Activated T-helper 2 cell treated with anti-CD3 and anti-CD28 coated beads, Interferon-gamma antibody, Interleukin-2, Interleukin-4, amounts not matched to agents 10 μg/mL and 5 μg/mL and 100 μg/mL, durations not matched to agents 14 hours and 24 hours and 36 hours (primary cell): ENCODE measurements around the gene DLGAP1. TPM values are rescaled to one million over a fixed set of nuclear protein-coding genes. Genes with fewer than 3 reads are reported as not detected.

Source experiments
- DNase-seq: peaks from one replicate; pipeline ENCODE4 v3.0.0; 2021; ENCODE audit warnings: low spot score
- H3K27ac Mint-ChIP-seq: one replicate; pipeline ENCODE4 v1.8.0; 2021; ENCODE audit warnings: mixed read lengths
- H3K27me3 Mint-ChIP-seq: one replicate; pipeline ENCODE4 v1.8.0; 2021; ENCODE audit warnings: low read depth, mixed read lengths
- H3K36me3 Mint-ChIP-seq: one replicate; pipeline ENCODE4 v1.8.0; 2021; ENCODE audit warnings: low read depth, mixed read lengths
- H3K4me1 Mint-ChIP-seq: one replicate; pipeline ENCODE4 v1.8.0; 2021; ENCODE audit warnings: low read depth, mixed read lengths
- H3K4me3 Mint-ChIP-seq: one replicate; pipeline ENCODE4 v1.8.0; 2021; ENCODE audit warnings: low read depth, mild to moderate bottlenecking, moderate library complexity, mixed read lengths
- H3K9me3 Mint-ChIP-seq: one replicate; pipeline ENCODE4 v1.8.0; 2021; ENCODE audit warnings: mixed read lengths
- intact Hi-C: fragments of 100-400 bp; cut with micrococcal nuclease; formaldehyde crosslinking; loops from one replicate; pipeline ENCODE4 v1.15.1; 2023
- total RNA-seq: library from RNA; stranded (reverse); gene quantifications from 2 replicates; pipeline ENCODE4 v1.2.3, GENCODE V29; 2022

DLGAP1 gene
- total RNA-seq, 1 donor from 2014 or later: not detected

- intact Hi-C loops: loop anchor here (1.0 to 2.0 kb wide), 2 partner anchors 9 to 18 kb away; no protein-coding TSS in a partner anchor
- Mint-ChIP-seq H3K9me3 (no peaks in the 10 kb centered on the region), H3K36me3 (no peaks in the 10 kb centered on the region), H3K4me3 (no peak overlapping the region), H3K27me3 (no peaks in the 10 kb centered on the region), H3K27ac (peak overlapping the region; percentile 21), H3K4me1 (peaks cover 23% of the 10 kb centered on the region)
- no peak for DNase-seq
Observed at GRCh38 chr18:3634250-3634939, 820.7 kb downstream of the DLGAP1 start.

GRCh38 chr18:3631887-3632286, 823.2 kb downstream of the DLGAP1 start:
- Mint-ChIP-seq H3K4me3 (no peak overlapping the region), H3K4me1 (peaks cover 27% of the 10 kb centered on the region), H3K9me3 (no peaks in the 10 kb centered on the region), H3K27ac (no peak overlapping the region), H3K27me3 (no peaks in the 10 kb centered on the region), H3K36me3 (no peaks in the 10 kb centered on the region)
- DNase-seq: no peak
- intact Hi-C loops: no loop called here

GRCh38 chr18:3626929-3627458, 828.1 kb downstream of the DLGAP1 start:
- intact Hi-C loops: no loop called here
- Mint-ChIP-seq H3K27ac (no peak overlapping the region), H3K4me3 (no peak overlapping the region), H3K9me3 (no peaks in the 10 kb centered on the region), H3K27me3 (no peaks in the 10 kb centered on the region), H3K36me3 (peaks cover 3% of the 10 kb centered on the region), H3K4me1 (peaks cover 37% of the 10 kb centered on the region)
- no peak for DNase-seq

GRCh38 chr18:3625742-3626091, 829.4 kb downstream of the DLGAP1 start:
- Mint-ChIP-seq H3K27ac (peak overlapping the region; percentile 92), H3K9me3 (no peaks in the 10 kb centered on the region), H3K36me3 (peaks cover 3% of the 10 kb centered on the region), H3K4me1 (peaks cover 37% of the 10 kb centered on the region), H3K27me3 (no peaks in the 10 kb centered on the region), H3K4me3 (no peak overlapping the region)
- DNase-seq: no peak
- intact Hi-C loops: loop anchor here (1.0 to 2.0 kb wide), 4 partner anchors 9 to 39 kb away; no protein-coding TSS in a partner anchor

- Mint-ChIP-seq H3K27ac (peak overlapping the region; percentile 92), H3K27me3 (no peaks in the 10 kb centered on the region), H3K4me3 (peak overlapping the region; percentile 61), H3K36me3 (peaks cover 3% of the 10 kb centered on the region), H3K9me3 (no peaks in the 10 kb centered on the region), H3K4me1 (peaks cover 37% of the 10 kb centered on the region)
- DNase-seq: peak; percentile 57
- intact Hi-C loops: loop anchor here (1.0 to 2.0 kb wide), 7 partner anchors 9 to 174 kb away; no protein-coding TSS in a partner anchor
Observed at GRCh38 chr18:3624935-3625741, 830.0 kb downstream of the DLGAP1 start.

- peak overlapping the region; percentile 92 for H3K27ac Mint-ChIP-seq
- peaks cover 37% of the 10 kb centered on the region for H3K4me1 Mint-ChIP-seq
- peak overlapping the region; percentile 61 for H3K4me3 Mint-ChIP-seq
- peaks cover 3% of the 10 kb centered on the region for H3K36me3 Mint-ChIP-seq
- no peaks in the 10 kb centered on the region for H3K9me3 Mint-ChIP-seq
- no peaks in the 10 kb centered on the region for H3K27me3 Mint-ChIP-seq
- no peak for DNase-seq
- intact Hi-C loops: loop anchor here (1.0 to 2.0 kb wide), 5 partner anchors 20 to 173 kb away; no protein-coding TSS in a partner anchor
Observed at GRCh38 chr18:3624546-3624934, 830.6 kb downstream of the DLGAP1 start.

GRCh38 chr18:3623769-3624545, 831.1 kb downstream of the DLGAP1 start:
- H3K27me3 Mint-ChIP-seq: no peaks in the 10 kb centered on the region
- DNase-seq: no peak
- peak overlapping the region; percentile 92 for H3K27ac Mint-ChIP-seq
- intact Hi-C loops: loop anchor here (1.0 to 2.0 kb wide), 5 partner anchors 20 to 173 kb away; no protein-coding TSS in a partner anchor
- H3K36me3 Mint-ChIP-seq: peaks cover 3% of the 10 kb centered on the region
- H3K9me3 Mint-ChIP-seq: no peaks in the 10 kb centered on the region
- peak overlapping the region; percentile 60 for H3K4me3 Mint-ChIP-seq
- H3K4me1 Mint-ChIP-seq: peaks cover 37% of the 10 kb centered on the region

GRCh38 chr18:3620146-3621119, 834.7 kb downstream of the DLGAP1 start:
- Mint-ChIP-seq H3K4me1 (peaks cover 25% of the 10 kb centered on the region), H3K4me3 (no peak overlapping the region), H3K27me3 (no peaks in the 10 kb centered on the region), H3K36me3 (peaks cover 3% of the 10 kb centered on the region), H3K9me3 (no peaks in the 10 kb centered on the region), H3K27ac (no peak overlapping the region)
- intact Hi-C loops: no loop called here
- no peak for DNase-seq

GRCh38 chr18:3619746-3620145, 835.4 kb downstream of the DLGAP1 start:
- Mint-ChIP-seq H3K27ac (no peak overlapping the region), H3K4me3 (no peak overlapping the region), H3K36me3 (peaks cover 3% of the 10 kb centered on the region), H3K9me3 (no peaks in the 10 kb centered on the region), H3K27me3 (no peaks in the 10 kb centered on the region), H3K4me1 (peaks cover 21% of the 10 kb centered on the region)
- intact Hi-C loops: no loop called here
- DNase-seq: no peak

- intact Hi-C loops: no loop called here
- no peak for DNase-seq
- H3K36me3 Mint-ChIP-seq: peaks cover 3% of the 10 kb centered on the region
- H3K9me3 Mint-ChIP-seq: no peaks in the 10 kb centered on the region
- H3K4me1 Mint-ChIP-seq: peaks cover 16% of the 10 kb centered on the region
- H3K27ac Mint-ChIP-seq: no peak overlapping the region
- H3K4me3 Mint-ChIP-seq: no peak overlapping the region
- H3K27me3 Mint-ChIP-seq: no peaks in the 10 kb centered on the region
Observed at GRCh38 chr18:3619222-3619621, 835.9 kb downstream of the DLGAP1 start.

GRCh38 chr18:3616744-3617143, 838.4 kb downstream of the DLGAP1 start:
- Mint-ChIP-seq H3K36me3 (no peaks in the 10 kb centered on the region), H3K27me3 (no peaks in the 10 kb centered on the region), H3K4me1 (peaks cover 9% of the 10 kb centered on the region), H3K4me3 (no peak overlapping the region), H3K9me3 (no peaks in the 10 kb centered on the region), H3K27ac (no peak overlapping the region)
- intact Hi-C loops: no loop called here
- no peak for DNase-seq
